Transverse colon (tissue), 4 donors: Measurements from ENCODE around the gene ADGB. TPM values are rescaled to one million over a fixed set of nuclear protein-coding genes. Genes with fewer than 3 reads are reported as not detected.

Experiments used
- DNase-seq: peaks from one replicate; pipeline ENCODE4 v3.0.0-alpha.2; 2019
- H3K27ac ChIP-seq, 4 donors: fragments of 200-600 bp; sonication (generic); 2 replicates each; pipeline ENCODE4 v1.5.1; 2016 to 2018; ENCODE audit warnings: inconsistent platforms in 4 of 4
- H3K27me3 ChIP-seq: fragments of 200-600 bp; sonication (generic); 2 replicates; pipeline ENCODE4 v1.5.1; 2017; ENCODE audit warnings: inconsistent platforms
- H3K36me3 ChIP-seq, 4 donors: fragments of 200-600 bp; sonication (generic); 2 replicates each; pipeline ENCODE4 v1.5.1; 2017 to 2019; ENCODE audit warnings: inconsistent platforms in 4 of 4
- H3K4me1 ChIP-seq, 4 donors: fragments of 200-600 bp; sonication (generic); 2 replicates each; pipeline ENCODE4 v1.5.1; 2017 to 2020; ENCODE audit warnings: inconsistent platforms in 4 of 4
- H3K4me3 ChIP-seq, 4 donors: fragments of 200-600 bp; sonication (generic); 1 replicate in 1 of 4; 2 replicates in 3 of 4; pipeline versions ENCODE4 v1.5.1 to v1.6.1; 2017 to 2019; ENCODE audit warnings: inconsistent platforms in 4 of 4
- H3K9me3 ChIP-seq, 2 donors: fragments of 200-600 bp; sonication (generic); 2 replicates each; pipeline ENCODE4 v1.5.1; 2017 to 2019; ENCODE audit warnings: inconsistent platforms in 2 of 2
- CTCF ChIP-seq, 5 experiments: fragments of 200-600 bp in 3 of 5; fragments of 450-650 bp in 2 of 5; sonication (generic) in 3 of 5; IDR thresholded peaks; 1 replicate in 2 of 5; 2 replicates in 3 of 5; pipeline ENCODE4 v1.5.1; 2016 to 2017; ENCODE audit warnings: antibody characterized with exemption in 5 of 5, inconsistent platforms in 3 of 5, mild to moderate bottlenecking in 2 of 5, moderate library complexity in 1 of 5
- EP300 ChIP-seq: sonication (generic); formaldehyde crosslinking; IDR thresholded peaks from one replicate; pipeline ENCODE4 v1.6.1; 2017; ENCODE audit warnings: antibody characterized with exemption, low read depth
- POLR2A ChIP-seq: fragments of 450-650 bp; IDR thresholded peaks from one replicate; pipeline ENCODE4 v1.6.1; 2016; ENCODE audit warnings: antibody characterized with exemption, mild to moderate bottlenecking, moderate library complexity
- POLR2AphosphoS5 ChIP-seq, 3 donors: sonication (generic); formaldehyde crosslinking; IDR thresholded peaks; one replicate each; pipeline ENCODE4 v1.6.1; 2016; ENCODE audit warnings: antibody characterized with exemption in 3 of 3
- WGBS, 2 donors: methylation state at CpG; one replicate each; pipeline ENCODE4 v1.1.5; 2018; ENCODE audit warnings: low coverage in 1 of 2; 5-methylcytosine and 5-hydroxymethylcytosine counted together
- in situ Hi-C, 4 donors: fragments of 200-750 bp; cut with MboI; loops; one replicate each; pipeline versions ENCODE4 v1.15.0 to v1.15.1; 2017; ENCODE audit warnings: low sequenced_read_pairs in 3 of 4, low pct_ligation_motif_present in 1 of 4, low pct_unique_long_range_greater_than_20kb in 1 of 4
- intact Hi-C: fragments of 100-400 bp; cut with DNase I; formaldehyde crosslinking; loops from one replicate; pipeline ENCODE4 v1.15.1; 2023; ENCODE audit warnings: low total_unique reads
- total RNA-seq, 4 donors: library from RNA; depleted of rRNA; stranded (reverse); fragments of >200 nt; gene quantifications; one replicate each; pipeline ENCODE4 v1.1.0, GENCODE V29; 2016

The ADGB gene
- total RNA-seq, 4 donors from 2014 or later = 1.1 to 28.7 (median 3.2) TPM

GRCh38 chr6:146592451-146592850 lies 6.3 kb upstream of the ADGB start:
- intact Hi-C loops = no loop called here
- Histone ChIP-seq H3K36me3 (no peaks in the 10 kb centered on the region), H3K9me3 (no peaks in the 10 kb centered on the region), H3K4me3 (no peak overlapping the region), H3K27ac (no peak overlapping the region), H3K4me1 (peaks cover 0 to 10% (median 0%) of the 10 kb centered on the region in 4 donors), H3K27me3 (no peaks in the 10 kb centered on the region)
- TF ChIP-seq POLR2AphosphoS5 (IDR thresholded peaks at IDR 0.05) (no peak), POLR2A (no peak), CTCF (IDR thresholded peaks at IDR 0.05) (no peak), EP300 (no peak)
- in situ Hi-C loops = no loop called here
- no peak for DNase-seq

- peaks cover 0 to 13% (median 5%) of the 10 kb centered on the region in 4 donors for H3K4me1 ChIP-seq
- no peak for TF ChIP-seq POLR2A
- TF ChIP-seq CTCF (IDR thresholded peaks at IDR 0.05) = no peak
- no peak for TF ChIP-seq POLR2AphosphoS5 (IDR thresholded peaks at IDR 0.05)
- intact Hi-C loops (no loop called here), in situ Hi-C loops (no loop called here)
- H3K9me3 ChIP-seq = no peaks in the 10 kb centered on the region
- WGBS, 2 donors = 79 to 81% methylated on average over 2 of the region's 2 CpGs
- no peaks in the 10 kb centered on the region for H3K27me3 ChIP-seq
- no peak overlapping the region for H3K27ac ChIP-seq
- DNase-seq = no peak
- no peak overlapping the region for H3K4me3 ChIP-seq
- no peaks in the 10 kb centered on the region for H3K36me3 ChIP-seq
Observed at GRCh38 chr6:146593986-146594385, 4.8 kb upstream of the ADGB start.

- 59 to 60% methylated on average over 1 of the region's 1 CpG for WGBS, 2 donors
- intact Hi-C loops (no loop called here), in situ Hi-C loops (no loop called here)
- no peaks in the 10 kb centered on the region for H3K9me3 ChIP-seq
- peaks cover 0 to 19% (median 7%) of the 10 kb centered on the region in 4 donors for H3K4me1 ChIP-seq
- H3K27ac ChIP-seq = no peak overlapping the region
- H3K36me3 ChIP-seq = no peaks in the 10 kb centered on the region
- H3K27me3 ChIP-seq = no peaks in the 10 kb centered on the region
- DNase-seq = no peak
- H3K4me3 ChIP-seq = no peak overlapping the region
- TF ChIP-seq CTCF (IDR thresholded peaks at IDR 0.05) (no peak), EP300 (no peak), POLR2AphosphoS5 (IDR thresholded peaks at IDR 0.05) (no peak)
Observed at GRCh38 chr6:146594495-146594894, 4.3 kb upstream of the ADGB start.

GRCh38 chr6:146595972-146596731 lies 2.6 kb upstream of the ADGB start:
- no peak overlapping the region for H3K4me3 ChIP-seq
- TF ChIP-seq CTCF (IDR thresholded peaks at IDR 0.05) = no peak
- TF ChIP-seq EP300 = no peak
- no peak for TF ChIP-seq POLR2A
- TF ChIP-seq POLR2AphosphoS5 (IDR thresholded peaks at IDR 0.05) = no peak
- in situ Hi-C loops = no loop called here
- no peaks in the 10 kb centered on the region for H3K9me3 ChIP-seq
- no peaks in the 10 kb centered on the region for H3K27me3 ChIP-seq
- no peaks in the 10 kb centered on the region for H3K36me3 ChIP-seq
- 56 to 83% methylated on average over 2 of the region's 2 CpGs for WGBS, 2 donors
- H3K4me1 ChIP-seq = peaks cover 0 to 29% (median 7%) of the 10 kb centered on the region in 4 donors
- H3K27ac ChIP-seq = no peak overlapping the region
- DNase-seq = no peak
- intact Hi-C loops = no loop called here
